Right ventricle myocardium superior (tissue), 1 donor: ENCODE measurements around the gene CREB3. TPM values are rescaled to one million over a fixed set of nuclear protein-coding genes. Genes with fewer than 3 reads are reported as not detected.

ENCODE experiments used
- ATAC-seq: fragments of 200-7000 bp; cut with Tn5 transposase; one replicate; pipeline ENCODE4 v1.9.1; 2020; ENCODE audit warnings: mild to moderate bottlenecking; ENCODE audit not compliant: poor library complexity
- DNase-seq: peaks from one replicate; pipeline ENCODE4 v3.0.0-alpha.2; 2020
- intact Hi-C: fragments of 100-400 bp; cut with DNase I; formaldehyde crosslinking; loops from one replicate; pipeline ENCODE4 v1.11.2; 2022
- total RNA-seq: library from RNA; stranded (reverse); fragmentation: NEBNext Ultra II Directional; extraction: Animal tissue kit (Norgen Biotek cat#: 25700); gene quantifications from one replicate; pipeline ENCODE4 v1.2.1, GENCODE V29; 2021
- donor health status: DM: no; HTN: yes; CAD: no; lungs with severe emphysema.

Gene CREB3
- total RNA-seq, 1 donor from 2014 or later: 20.3 TPM

GRCh38 chr9:35717132-35717870 is 15.2 kb upstream of the CREB3 start:
- DNase-seq (no peak), ATAC-seq (no peak)
- intact Hi-C loops: no loop called here

GRCh38 chr9:35718721-35719511 is 13.6 kb upstream of the CREB3 start:
- ATAC-seq (no peak), DNase-seq (no peak)
- intact Hi-C loops: no loop called here

GRCh38 chr9:35719546-35719945 is 12.9 kb upstream of the CREB3 start:
- intact Hi-C loops: no loop called here

GRCh38 chr9:35723426-35723825 is 9.0 kb upstream of the CREB3 start:
- ATAC-seq: no peak
- intact Hi-C loops: no loop called here
- no peak for DNase-seq

More at GRCh38 chr9:35719546-35719945, 12.9 kb upstream of the CREB3 start:
- ATAC-seq (no peak), DNase-seq (no peak)

- DNase-seq (no peak), ATAC-seq (no peak)
- intact Hi-C loops: no loop called here
These were observed 8.6 kb upstream of the CREB3 start for GRCh38 chr9:35723908-35724307.

GRCh38 chr9:35725362-35725761 is 7.1 kb upstream of the CREB3 start:
- ATAC-seq: no peak
- DNase-seq: no peak
- intact Hi-C loops: loop anchor here (5.0 kb wide), 2 partner anchors 33 to 63 kb away; no protein-coding TSS in a partner anchor

GRCh38 chr9:35726931-35727330 is 5.5 kb upstream of the CREB3 start:
- intact Hi-C loops: loop anchor here (5.0 kb wide), 2 partner anchors 35 to 65 kb away; no protein-coding TSS in a partner anchor
- ATAC-seq: peak; percentile 62
- peak; percentile 63 for DNase-seq

GRCh38 chr9:35727676-35728040 is 4.8 kb upstream of the CREB3 start:
- no peak for DNase-seq
- no peak for ATAC-seq
- intact Hi-C loops: loop anchor here (5.0 kb wide), 2 partner anchors 35 to 65 kb away; no protein-coding TSS in a partner anchor

GRCh38 chr9:35728041-35728971 is 4.2 kb upstream of the CREB3 start:
- intact Hi-C loops: loop anchor here (5.0 kb wide), 2 partner anchors 36 to 66 kb away; no protein-coding TSS in a partner anchor
- ATAC-seq (peak; percentile 47), DNase-seq (peak; percentile 85)

GRCh38 chr9:35729101-35729500 is 3.4 kb upstream of the CREB3 start:
- no peak for ATAC-seq
- no peak for DNase-seq
- intact Hi-C loops: loop anchor here (5.0 kb wide), 2 partner anchors 37 to 67 kb away; no protein-coding TSS in a partner anchor

GRCh38 chr9:35729700-35730485 is 2.6 kb upstream of the CREB3 start:
- ATAC-seq (no peak), DNase-seq (peak; percentile 80)
- intact Hi-C loops: loop anchor here (5.0 kb wide), 2 partner anchors 38 to 68 kb away; no protein-coding TSS in a partner anchor

- intact Hi-C loops: no loop called here
- DNase-seq: no peak
- no peak for ATAC-seq
These were observed 2.0 kb upstream of the CREB3 start for GRCh38 chr9:35730486-35730854.

- ATAC-seq: no peak
These were observed 866 bp upstream of the CREB3 start for GRCh38 chr9:35731415-35732184.

GRCh38 chr9:35732800-35733541 is 505 bp downstream of the CREB3 start:
- ATAC-seq: no peak
- intact Hi-C loops: no loop called here
- no peak for DNase-seq

More at GRCh38 chr9:35731415-35732184, 866 bp upstream of the CREB3 start:
- no peak for DNase-seq
- intact Hi-C loops: no loop called here

- ATAC-seq: no peak
- DNase-seq: no peak
- intact Hi-C loops: no loop called here
These were observed 1.6 kb downstream of the CREB3 start for GRCh38 chr9:35734096-35734495.

- ATAC-seq: peak; percentile 12
- DNase-seq: no peak
- intact Hi-C loops: no loop called here
These were observed 3.8 kb downstream of the CREB3 start for GRCh38 chr9:35736201-35736633.
